BLaER1 treated with 17β-estradiol and CSF1 and Interleukin-3, amounts not matched to agents 10 nM and 100 nM (cell line): ENCODE data around the gene ZNF593OS.

ENCODE experiments used
- H3K27ac ChIP-seq, 11 experiments: shearing (Covaris generic); formaldehyde crosslinking; 2 replicates each; pipeline ENCODE4 v1.8.1; 2022
- H3K27me3 ChIP-seq, 11 experiments: shearing (Covaris generic); formaldehyde crosslinking; 2 replicates each; pipeline ENCODE4 v1.8.1; 2022
- H3K36me3 ChIP-seq, 11 experiments: shearing (Covaris generic); formaldehyde crosslinking; 2 replicates each; pipeline ENCODE4 v1.8.1; 2022
- H3K4me1 ChIP-seq, 10 experiments: shearing (Covaris generic); formaldehyde crosslinking; 2 replicates each; pipeline ENCODE4 v1.8.1; 2022
- H3K4me2 ChIP-seq, 11 experiments: shearing (Covaris generic); formaldehyde crosslinking; 2 replicates each; pipeline ENCODE4 v1.8.1; 2022
- H3K4me3 ChIP-seq, 10 experiments: shearing (Covaris generic); formaldehyde crosslinking; 2 replicates each; pipeline ENCODE4 v1.8.1; 2022
- H3K9ac ChIP-seq, 11 experiments: shearing (Covaris generic); formaldehyde crosslinking; 2 replicates each; pipeline ENCODE4 v1.8.1; 2022
- H3K9me3 ChIP-seq, 11 experiments: shearing (Covaris generic); formaldehyde crosslinking; replicated peaks in 1 of 11; 2 replicates each; pipeline ENCODE4 v1.8.1; 2022
- H4K20me1 ChIP-seq, 11 experiments: shearing (Covaris generic); formaldehyde crosslinking; 2 replicates each; pipeline ENCODE4 v1.8.1; 2022
- Cebpa-rat ChIP-seq, 11 experiments: shearing (Covaris generic); IDR thresholded peaks; 2 replicates each; pipeline ENCODE4 v1.8.1; 2022

Gene ZNF593OS

GRCh38 chr1:26121854-26122773, 49.5 kb downstream of the ZNF593OS start:
- Histone ChIP-seq H3K4me1 (peaks cover 57 to 82% (median 70%) of the 10 kb centered on the region in 10 experiments), H3K9me3 (no peaks in the 10 kb centered on the region), H3K27me3 (no peaks in the 10 kb centered on the region), H3K4me3 (no peak overlapping the region), H3K4me2 (peak overlapping the region; percentile 37 to 75 (median 56)), H4K20me1 (no peaks in the 10 kb centered on the region), H3K36me3 (peaks cover 12 to 61% (median 32%) of the 10 kb centered on the region in 11 experiments; a peak in 21 of 22 replicates), H3K9ac (peak overlapping the region in 9 of 11 experiments; percentile 7 to 47 (median 21); a peak in 9 of 22 replicates), H3K27ac (peak overlapping the region in 10 of 11 experiments; percentile 30 to 65 (median 56); a peak in 20 of 22 replicates)
- no peak for TF ChIP-seq Cebpa-rat (IDR thresholded peaks at IDR 0.05)

GRCh38 chr1:26119892-26120608, 51.6 kb downstream of the ZNF593OS start:
- Histone ChIP-seq H3K4me3 (0 out of 20 replicates have a peak overlapping the region, but pooled peaks of 1 of the 10 experiments have one; percentile 0), H3K4me2 (peak overlapping the region; percentile 64 to 81 (median 69)), H3K27me3 (no peaks in the 10 kb centered on the region), H3K36me3 (peaks cover 20 to 81% (median 53%) of the 10 kb centered on the region in 11 experiments; a peak in 21 of 22 replicates), H3K27ac (peak overlapping the region in 9 of 11 experiments; percentile 18 to 55 (median 39); a peak in 16 of 22 replicates), H4K20me1 (no peaks in the 10 kb centered on the region), H3K4me1 (peaks cover 39 to 63% (median 50%) of the 10 kb centered on the region in 10 experiments), H3K9me3 (no peaks in the 10 kb centered on the region), H3K9ac (peak overlapping the region in 8 of 11 experiments; percentile 7 to 60 (median 32); a peak in 9 of 22 replicates)
- TF ChIP-seq Cebpa-rat (IDR thresholded peaks at IDR 0.05) = no peak
